LNCaP clone FGC (cell line): ENCODE data around the gene DNM3.
"Not testable (repeated sequence)": the region's sequence is repeated elsewhere in the genome, so short reads cannot be mapped to it uniquely, and the experiment has no call there.

Experiments
- DNase-seq: peaks from one replicate; pipeline ENCODE4 v3.0.0-alpha.2; 2011; ENCODE audit warnings: low read depth
- H3K4me3 ChIP-seq: 2 replicates; pipeline ENCODE4 v1.5.1; 2011; ENCODE audit warnings: mild to moderate bottlenecking, low read depth, low read length, control low read depth
- CTCF ChIP-seq: IDR thresholded peaks from 2 replicates; pipeline ENCODE4 v1.5.1; 2012; ENCODE audit warnings: mild to moderate bottlenecking; ENCODE audit not compliant: control insufficient read depth, insufficient read depth; ENCODE audit errors: extremely low read depth

Gene DNM3

GRCh38 chr1:172430128-172430454, 588.8 kb downstream of the DNM3 start:
- no peak for DNase-seq
- H3K4me3 ChIP-seq: no peak overlapping the region
- no peak for TF ChIP-seq CTCF

GRCh38 chr1:172431204-172431603, 589.9 kb downstream of the DNM3 start:
- H3K4me3 ChIP-seq: no peak overlapping the region
- no peak for DNase-seq
- TF ChIP-seq CTCF: no peak

GRCh38 chr1:172431721-172432192, 590.5 kb downstream of the DNM3 start:
- peak; percentile 69 for DNase-seq
- H3K4me3 ChIP-seq: peak overlapping the region; percentile 24
- TF ChIP-seq CTCF: no peak

- DNase-seq, H3K4me3 ChIP-seq: not testable (repeated sequence)
Observed at GRCh38 chr1:172437183-172437582, 595.9 kb downstream of the DNM3 start.

- H3K4me3 ChIP-seq: no peak overlapping the region
- no peak for TF ChIP-seq CTCF
Observed at GRCh38 chr1:172442404-172442803, 601.1 kb downstream of the DNM3 start.

GRCh38 chr1:172442843-172443565, 601.7 kb downstream of the DNM3 start:
- no peak for TF ChIP-seq CTCF
- no peak for DNase-seq
- peak overlapping the region; percentile 90 for H3K4me3 ChIP-seq

More at GRCh38 chr1:172442404-172442803, 601.1 kb downstream of the DNM3 start:
- no peak for DNase-seq

GRCh38 chr1:172443666-172444453, 602.6 kb downstream of the DNM3 start, which contains the start of gene PIGC:
PIGC (minus strand) TSS chr1:172444069; CDS start chr1:172442622, 1,447 bp downstream.
- peak within 1 kb of the TSS; percentile 90 for H3K4me3 ChIP-seq
- DNase-seq: no peak
- peak; percentile 88 for TF ChIP-seq CTCF
